Measurements from ENCODE around the gene CPLX1.

- no peak for TF ChIP-seq MAX (CRISPR knock-in tag; IDR thresholded peaks at IDR 0.05)
- TF ChIP-seq ZNF423 (CRISPR knock-in tag; IDR thresholded peaks at IDR 0.05), result no peak
- no peak for TF ChIP-seq PRDM15 (CRISPR knock-in tag; IDR thresholded peaks at IDR 0.05)
- TF ChIP-seq SP1 (CRISPR knock-in tag; conservative IDR thresholded peaks at IDR 0.05), result no peak
- no peak for TF ChIP-seq ATF3 (CRISPR knock-in tag; conservative IDR thresholded peaks at IDR 0.05)
- no peak for TF ChIP-seq CTCF (IDR thresholded peaks at IDR 0.05)
Observed at GRCh38 chr4:829761-830600, 4.1 kb upstream of the CPLX1 start.
